HTERT RPE-1 (cell line): ENCODE results near the gene EDDM3A.
"Not testable (repeated sequence)": the region's sequence is repeated elsewhere in the genome, so short reads cannot be mapped to it uniquely, and the experiment has no call there.

Experiments
- in situ Hi-C: fragments of 300-500 bp; cut with MboI; formaldehyde crosslinking; loops from 4 replicates; pipeline ENCODE4 v1.14.3; 2020; ENCODE audit warnings: low sequenced_read_pairs

The EDDM3A gene, protein sequence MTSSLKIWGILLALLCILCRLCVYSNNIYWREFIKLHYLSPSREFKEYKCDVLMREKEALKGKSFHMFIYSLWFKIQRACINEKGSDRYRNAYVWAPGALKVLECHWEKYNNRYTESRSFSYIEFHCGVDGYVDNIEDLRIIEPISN

DNA sequence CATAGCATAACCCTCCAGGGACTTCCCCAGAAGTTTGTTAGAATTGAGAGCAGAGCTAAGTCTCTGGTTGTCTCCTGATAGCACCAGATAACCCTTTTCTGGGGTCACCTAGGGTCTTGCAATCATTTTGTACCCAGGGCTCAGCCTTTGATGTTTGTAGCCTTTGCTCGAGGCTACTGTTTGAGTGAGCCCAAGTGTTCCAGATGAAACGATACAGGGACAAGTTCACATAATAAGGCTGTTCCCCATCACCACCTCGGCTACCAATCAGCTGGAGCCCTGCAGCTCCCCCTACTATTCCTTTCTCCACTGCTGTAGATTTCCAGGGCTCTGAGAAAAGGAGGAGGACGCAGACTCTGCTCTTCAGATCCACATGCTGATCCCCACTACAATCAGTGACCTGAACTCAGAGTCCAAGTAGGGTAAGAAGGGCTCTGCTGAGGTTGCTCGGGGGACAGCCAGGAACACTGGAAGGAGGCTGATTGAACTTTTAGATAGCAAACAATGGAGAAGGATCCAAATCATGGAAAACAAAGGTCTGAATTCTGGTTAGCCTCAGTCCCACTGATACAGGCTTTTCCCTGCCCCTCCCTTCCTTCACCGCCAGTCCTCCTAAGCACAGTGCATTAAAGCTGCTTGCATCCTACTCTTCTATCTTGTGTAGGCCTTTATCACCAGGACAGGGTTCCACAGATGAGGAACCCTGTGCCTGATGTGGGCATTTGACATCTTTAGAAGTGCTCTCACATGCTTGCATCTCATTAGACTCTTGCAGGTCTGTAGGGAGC lies at the start of gene EDDM3A:
TSS of gene EDDM3A (plus strand) at position 317 of the 788 bp plus-strand sequence. CDS start 1,694 bp downstream, outside the sequence.
- in situ Hi-C loops, result no loop called here

DNA sequence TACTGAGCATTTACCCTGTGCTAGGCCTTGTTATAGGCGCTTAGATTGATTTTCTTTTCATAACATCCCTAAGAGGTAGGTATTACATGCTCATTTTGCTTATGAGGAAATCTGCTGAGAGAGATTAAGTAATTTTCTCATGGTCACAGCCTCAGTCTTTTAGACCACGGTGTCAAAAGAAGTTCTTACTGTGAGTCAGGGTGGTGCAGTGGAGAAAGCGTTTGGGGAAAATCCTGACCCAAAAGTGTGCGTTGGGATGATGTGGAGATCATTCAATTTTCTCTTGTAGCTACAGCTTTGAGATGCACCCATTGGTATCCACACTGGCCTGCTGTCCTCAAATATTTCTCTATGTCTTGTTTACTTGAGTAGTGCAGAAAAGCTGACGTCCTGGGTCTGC lies 48.9 kb upstream of the EDDM3A start:
- in situ Hi-C loops, result no loop called here

DNA sequence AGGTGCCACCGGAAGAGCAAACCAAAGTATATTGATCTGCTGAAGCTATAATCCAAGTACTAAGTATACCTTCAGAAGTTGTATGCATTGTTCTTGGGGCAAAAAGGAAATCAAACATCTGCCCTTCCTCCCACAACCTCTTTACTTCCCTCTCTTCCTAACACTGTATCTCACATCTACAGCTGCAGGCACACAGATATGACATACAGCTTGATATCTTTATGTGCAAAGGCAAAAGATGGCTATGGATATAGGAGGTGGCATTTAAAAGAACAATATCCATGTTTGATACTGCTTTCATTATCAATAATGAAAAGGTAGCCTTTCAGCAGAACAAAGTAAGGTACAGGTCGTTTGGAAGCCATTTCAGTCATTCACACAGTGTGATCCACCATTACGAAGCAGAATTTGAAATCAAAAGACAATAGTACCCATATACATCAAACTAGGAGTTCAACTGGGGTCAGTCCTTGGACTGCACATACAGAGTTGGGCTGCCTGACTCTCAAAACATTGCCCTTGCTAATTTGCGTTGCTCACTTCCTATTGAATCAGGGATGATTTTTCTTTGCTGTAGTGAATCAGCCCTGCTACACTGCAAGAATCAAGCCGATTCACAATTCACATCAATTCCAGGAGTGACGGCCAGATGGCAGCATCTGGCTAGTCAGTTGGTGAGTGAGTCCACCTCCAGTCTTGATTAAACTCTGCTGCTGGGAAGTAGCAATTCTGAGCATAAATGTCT lies 48.2 kb upstream of the EDDM3A start:
- in situ Hi-C loops, result no loop called here

DNA sequence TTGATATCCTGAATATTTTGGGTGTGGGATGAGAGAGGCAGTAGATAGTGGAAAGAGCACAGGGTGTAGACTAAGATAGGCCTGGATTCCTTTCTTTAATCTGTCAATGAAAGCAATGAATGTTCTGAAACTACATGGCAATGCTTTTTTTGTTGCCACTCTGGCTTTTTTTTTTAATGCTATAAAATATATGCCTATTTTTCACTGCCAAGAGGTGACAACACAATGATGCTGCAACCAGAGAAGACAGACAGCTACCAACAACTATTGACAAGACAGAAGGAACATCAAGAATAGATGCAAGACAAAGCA lies 47.7 kb upstream of the EDDM3A start:
- in situ Hi-C loops, result no loop called here

DNA sequence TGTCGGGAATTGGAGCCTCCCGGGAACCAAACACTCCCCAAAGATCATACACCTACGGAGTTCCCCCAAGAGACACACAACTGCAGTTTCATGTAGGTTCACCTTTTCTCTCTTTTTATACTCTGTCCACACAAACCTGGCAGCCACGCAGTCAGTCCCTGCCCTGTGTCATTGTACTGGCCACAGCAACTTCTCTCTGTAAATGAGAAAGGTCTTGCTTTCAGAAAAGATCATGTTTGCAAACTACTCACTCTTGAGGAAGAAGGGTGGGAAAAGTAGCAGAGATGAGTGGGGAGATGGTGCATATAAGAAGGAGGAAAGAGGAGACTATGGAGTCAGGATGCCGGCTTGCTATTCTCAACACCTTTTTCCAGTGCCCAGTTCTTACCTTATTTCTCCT lies 46.8 kb upstream of the EDDM3A start:
- in situ Hi-C loops, result no loop called here

DNA sequence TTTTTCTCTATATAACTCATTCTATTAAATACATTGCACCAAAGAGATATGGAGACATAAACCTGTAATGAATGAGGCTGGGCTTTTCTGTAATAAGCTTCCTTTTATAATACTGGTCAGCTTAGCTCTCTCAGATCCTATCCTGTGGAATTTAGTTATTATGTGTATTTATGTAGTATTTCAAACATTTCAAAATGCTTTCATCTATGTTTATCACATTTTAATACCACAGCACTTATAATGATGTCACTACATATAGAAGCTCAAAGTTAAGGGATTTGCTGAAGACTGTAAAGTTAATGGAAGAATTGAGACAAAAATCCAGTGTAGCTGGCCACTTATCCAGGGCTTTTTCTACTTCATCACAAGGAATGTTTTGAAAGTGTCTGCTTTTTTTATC lies 45.8 kb upstream of the EDDM3A start:
- in situ Hi-C loops, result no loop called here

DNA sequence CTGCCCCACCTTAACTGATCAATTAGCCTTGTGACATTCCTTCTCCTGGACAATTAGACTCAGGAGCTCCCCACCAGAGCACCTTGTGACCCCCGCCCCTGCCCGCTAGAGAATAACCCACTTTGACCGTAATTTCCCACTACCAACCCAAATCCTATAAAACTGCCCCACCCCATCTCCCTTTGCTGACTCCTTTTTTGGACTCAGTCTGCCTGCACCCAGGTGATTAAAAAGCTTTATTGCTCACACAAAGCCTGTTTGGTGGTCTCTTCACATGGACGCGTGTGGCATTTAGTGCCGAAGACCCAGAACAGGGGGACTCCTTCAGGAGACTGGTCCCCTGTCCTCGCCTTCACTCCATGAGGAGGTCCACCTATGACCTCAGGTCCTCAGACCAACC lies 44.7 kb upstream of the EDDM3A start:
- in situ Hi-C loops, result not testable (repeated sequence)

DNA sequence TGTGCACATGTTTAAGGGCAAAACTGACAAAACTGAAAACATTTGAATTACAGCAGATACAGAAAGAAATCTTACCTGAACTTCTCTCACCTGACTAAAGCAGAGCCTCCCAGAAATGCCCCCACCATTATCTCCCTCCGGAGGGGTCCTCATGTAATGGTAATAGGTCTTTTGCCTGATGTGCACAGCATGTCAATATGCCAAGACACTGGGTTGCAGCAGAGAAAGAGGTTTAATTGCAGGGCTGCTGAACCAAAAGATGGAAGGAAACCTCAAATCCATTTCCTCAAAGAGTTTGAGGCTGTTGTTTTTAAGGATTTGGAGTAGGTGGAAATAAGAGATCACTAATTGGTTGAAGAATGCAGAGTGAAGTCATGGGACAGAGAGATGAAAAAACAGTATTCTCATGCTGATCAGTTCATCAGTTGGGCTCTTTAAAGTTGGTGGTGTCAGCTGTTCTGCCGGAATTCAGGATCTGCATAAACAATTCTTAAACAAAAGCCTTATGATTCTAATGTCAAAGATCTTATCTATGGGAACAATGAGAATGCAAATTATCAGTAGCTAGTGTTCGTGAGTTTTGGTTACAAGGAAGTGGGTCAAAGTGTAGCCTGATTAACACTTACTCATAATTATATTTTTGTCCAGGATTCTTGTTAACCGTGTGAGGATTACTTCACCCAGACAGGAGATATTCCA lies 38.9 kb upstream of the EDDM3A start:
- in situ Hi-C loops, result no loop called here

DNA sequence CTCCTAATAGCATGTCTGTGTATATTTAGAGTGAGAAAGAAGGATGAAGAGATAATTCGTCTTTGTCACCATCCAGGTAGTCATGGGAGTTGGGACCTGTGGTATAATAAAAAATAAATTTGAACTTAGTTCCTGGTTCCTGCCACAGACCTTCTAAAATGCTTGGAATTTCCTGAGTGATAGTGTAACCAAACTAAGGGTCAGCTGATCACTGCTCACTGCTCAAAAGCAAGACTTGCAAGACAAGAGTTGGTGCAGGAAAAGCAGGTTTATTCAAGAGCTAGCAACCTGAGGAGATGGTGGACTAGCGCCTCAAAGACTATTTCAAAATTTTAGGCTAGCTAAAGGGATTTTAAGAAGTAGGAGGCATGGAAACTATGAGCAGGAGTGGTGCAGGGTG lies 38.1 kb upstream of the EDDM3A start:
- in situ Hi-C loops, result no loop called here

DNA sequence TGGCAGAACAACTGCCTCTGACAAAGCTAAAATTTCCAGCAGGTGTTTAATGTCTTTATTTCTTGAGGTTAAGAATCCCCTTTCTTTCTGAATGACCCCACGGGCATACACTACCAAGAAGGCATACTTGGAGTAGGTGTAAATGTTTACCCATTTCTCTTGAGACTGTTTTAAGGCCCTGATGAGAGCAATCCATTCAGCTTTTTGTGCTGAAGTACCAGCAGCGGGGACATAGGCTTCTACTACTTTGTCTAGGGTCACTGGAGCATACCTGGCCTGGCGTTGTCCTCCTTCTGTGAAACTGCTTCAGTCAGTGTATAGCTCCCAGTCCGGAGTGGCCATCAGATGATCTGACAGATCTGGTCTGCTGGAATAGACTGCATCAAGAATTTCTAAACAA lies 34.4 kb upstream of the EDDM3A start:
- in situ Hi-C loops, result no loop called here

DNA sequence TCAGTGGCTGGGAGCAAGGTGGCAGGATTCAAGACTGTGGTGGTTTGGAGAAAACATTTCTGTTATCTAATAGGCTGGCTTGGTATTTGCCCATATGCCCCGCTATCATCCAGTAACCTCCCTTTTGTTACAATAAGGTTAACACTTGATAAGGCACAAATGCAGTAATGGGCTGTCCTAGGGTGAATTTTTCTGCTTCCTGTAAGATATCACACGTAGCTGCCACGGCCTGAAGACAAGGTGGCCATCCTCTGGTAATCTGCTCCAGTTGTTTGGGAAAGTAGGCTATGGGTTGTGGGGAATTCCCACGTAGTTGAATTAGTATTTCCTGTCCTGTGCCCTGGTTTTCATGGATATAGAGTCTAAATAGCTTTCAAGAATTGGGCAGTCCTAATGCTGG lies 34.0 kb upstream of the EDDM3A start:
- in situ Hi-C loops, result no loop called here

DNA sequence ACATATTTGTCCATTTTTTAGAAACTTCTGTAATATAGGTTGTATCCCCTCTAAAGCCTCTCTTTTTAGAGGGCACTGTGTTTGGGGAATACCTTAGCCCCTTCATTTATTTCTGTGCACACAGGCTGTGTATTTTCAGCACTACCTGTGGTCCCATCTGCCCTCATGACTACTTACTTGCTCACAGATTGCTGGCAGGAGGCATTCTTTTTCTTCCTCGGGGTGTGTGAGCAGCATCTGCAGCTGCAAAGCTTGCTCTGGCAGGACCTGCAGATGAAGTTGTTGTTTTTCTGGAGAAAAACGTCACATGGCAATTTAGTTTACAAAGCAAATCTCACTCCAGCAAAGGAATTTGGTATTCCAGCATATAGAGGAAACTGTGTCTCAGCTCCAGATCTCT lies 32.8 kb upstream of the EDDM3A start:
- in situ Hi-C loops, result no loop called here

DNA sequence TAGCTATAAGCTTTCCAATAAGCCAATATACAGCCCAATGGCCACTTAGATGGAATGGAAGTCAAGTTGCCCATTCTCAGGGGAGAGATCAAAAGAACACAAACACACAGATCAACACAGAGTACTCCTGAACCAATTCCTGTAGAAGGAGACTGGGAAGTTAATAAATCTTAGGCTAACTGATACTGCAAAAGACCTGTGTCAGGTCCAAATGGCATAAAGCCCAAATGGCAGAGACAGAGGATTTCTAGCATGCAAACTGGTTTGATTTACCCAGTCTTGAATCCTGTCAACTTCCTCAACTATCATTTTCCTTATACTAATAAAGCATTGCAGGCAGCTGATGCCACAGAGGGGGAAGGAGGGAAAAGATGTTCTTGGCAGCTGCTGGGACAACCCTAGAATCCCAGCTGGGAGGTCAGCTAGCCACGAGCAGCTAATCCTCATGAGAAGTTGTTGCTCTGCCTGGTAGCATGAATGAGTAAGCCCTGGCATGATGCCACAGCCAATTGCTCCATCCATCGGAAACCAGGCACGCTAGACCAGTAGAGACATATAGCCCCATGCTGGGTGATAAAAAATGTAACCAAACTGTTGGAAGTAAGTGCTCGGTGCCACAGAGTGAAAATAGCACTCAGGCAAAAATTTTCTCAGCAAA lies 31.0 kb upstream of the EDDM3A start:
- in situ Hi-C loops, result no loop called here

DNA sequence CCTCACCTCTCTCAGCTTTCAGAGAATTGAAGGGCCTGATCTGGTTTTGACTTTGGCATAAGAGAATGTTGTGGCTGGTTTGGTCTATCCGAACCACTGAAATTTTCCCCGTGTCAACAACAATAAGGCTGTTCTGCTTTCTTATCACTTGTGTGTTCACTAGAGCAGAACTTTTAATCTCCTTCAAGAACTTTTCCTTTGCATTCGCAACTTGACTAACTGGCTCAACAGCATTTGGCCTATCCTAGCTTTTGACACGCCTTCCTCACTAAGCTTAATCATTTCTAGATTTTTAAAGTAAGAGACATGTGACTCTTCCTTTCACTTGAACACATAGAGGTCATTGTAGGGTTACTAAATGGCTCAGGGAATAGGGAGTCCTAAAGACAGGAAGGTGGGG lies 25.9 kb upstream of the EDDM3A start:
- in situ Hi-C loops, result no loop called here

DNA sequence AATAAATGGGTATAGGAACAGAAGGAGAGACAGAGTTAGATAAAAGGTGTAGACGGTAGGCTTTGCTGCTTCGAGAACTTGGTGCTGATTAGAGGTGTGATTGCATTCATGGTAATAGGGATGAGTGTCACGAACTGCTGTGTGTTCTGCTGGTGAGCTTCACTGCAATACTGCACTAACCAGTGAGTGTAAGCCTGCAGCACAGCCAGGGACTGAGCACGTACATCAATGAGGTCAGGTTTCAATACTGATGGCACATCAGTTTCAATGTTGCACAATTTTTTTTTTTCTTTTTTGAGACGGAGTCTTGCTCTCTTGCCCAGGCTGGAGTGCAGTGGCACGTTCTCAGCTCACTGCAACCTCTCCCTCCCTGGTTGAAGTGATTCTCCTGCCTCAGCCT lies 24.9 kb upstream of the EDDM3A start:
- in situ Hi-C loops, result no loop called here

DNA sequence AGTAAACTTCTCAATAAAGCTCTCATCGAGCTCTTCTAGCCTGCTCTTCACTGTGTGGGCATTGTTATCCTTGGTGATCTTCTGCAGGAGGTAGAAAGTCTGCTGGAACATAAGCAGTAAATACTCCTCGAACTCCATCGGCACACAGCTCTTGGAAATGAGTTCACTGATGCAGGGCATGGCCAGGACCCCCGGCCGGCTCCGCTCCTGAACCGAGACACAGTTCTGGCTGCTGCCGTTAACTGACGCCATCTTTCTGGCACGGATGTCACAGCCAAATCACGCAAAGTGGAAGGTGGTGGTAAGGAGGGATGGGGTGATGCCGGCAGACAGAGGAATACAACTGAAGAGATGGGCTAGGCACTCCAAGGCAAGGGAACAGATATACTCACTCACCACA lies 23.7 kb upstream of the EDDM3A start:
- in situ Hi-C loops, result no loop called here

DNA sequence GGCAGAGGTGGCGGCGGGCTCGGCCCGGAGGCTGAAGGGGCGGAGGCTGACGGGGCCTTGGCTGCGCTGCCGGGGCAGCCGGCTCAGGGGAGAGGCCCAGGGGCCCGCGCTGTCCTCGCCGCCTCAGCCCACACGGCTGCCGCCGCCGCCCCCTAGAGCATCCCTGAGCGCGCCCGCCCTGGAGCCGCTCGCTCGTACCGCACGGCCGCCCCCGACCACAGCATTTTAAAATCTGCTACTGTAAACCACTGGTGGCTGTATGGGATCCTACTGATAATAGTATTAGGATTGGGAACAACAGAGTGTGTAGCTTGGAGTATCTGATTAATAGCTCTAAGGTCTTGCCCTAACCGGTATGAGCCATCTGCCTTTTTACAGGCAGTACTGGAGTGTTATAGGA lies 22.2 kb upstream of the EDDM3A start:
- in situ Hi-C loops, result no loop called here

DNA sequence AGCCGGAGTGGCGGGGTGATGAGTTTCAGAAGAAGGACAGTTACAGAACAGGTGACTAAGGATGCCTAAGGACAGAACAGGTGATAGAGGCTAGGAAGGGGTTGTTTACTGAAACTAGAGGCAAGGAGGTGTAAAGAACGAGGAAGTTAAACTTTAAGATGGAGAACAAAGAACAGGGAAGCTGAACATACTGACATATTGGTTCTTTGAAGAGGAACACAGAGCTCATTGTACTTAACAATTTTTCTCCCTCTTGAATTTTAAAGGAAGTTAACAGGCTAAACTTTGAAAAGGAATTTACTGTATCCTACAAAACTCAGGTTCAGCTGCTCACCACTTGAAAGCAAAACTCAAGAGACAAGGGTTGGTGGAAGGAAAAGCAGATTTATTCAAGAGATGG lies 19.6 kb upstream of the EDDM3A start:
- in situ Hi-C loops, result not testable (repeated sequence)

DNA sequence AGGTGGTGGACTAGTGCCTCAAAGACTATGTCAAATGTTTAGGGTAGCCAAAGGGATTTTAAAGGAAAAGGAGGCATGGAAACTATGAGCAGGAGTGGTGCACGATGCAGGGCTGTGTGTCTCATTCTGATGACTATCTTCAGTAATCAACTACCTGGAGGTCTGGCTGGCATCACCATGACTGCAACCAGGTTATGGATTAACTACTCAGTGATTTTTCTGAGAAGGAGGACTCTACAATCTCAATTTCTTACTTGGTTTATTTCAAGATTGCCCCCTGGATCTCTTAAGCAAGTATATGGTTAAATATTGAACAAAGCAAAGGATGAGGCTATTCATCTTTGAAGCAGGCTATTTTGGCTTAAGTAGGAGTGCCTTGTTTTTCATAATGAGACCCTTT lies 19.2 kb upstream of the EDDM3A start:
- in situ Hi-C loops, result no loop called here

DNA sequence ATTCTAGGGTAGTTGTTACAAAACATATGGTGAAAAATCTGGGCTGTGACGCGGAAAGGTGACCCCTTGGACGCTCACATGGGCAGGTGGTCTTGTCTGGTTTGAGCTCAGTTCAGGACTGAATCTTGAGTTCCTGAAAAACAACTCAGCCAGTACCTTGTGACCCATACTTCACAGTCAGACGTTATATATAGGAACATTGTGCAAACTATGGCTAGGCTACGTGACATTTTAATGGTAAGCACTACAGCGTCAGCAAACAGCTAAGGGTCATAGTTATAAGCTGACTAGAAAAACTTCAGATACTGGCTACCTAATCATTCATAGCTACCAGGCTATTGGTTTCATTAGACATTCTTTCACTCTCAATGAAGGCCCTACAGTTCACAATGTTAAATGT lies 14.8 kb upstream of the EDDM3A start:
- in situ Hi-C loops, result no loop called here

DNA sequence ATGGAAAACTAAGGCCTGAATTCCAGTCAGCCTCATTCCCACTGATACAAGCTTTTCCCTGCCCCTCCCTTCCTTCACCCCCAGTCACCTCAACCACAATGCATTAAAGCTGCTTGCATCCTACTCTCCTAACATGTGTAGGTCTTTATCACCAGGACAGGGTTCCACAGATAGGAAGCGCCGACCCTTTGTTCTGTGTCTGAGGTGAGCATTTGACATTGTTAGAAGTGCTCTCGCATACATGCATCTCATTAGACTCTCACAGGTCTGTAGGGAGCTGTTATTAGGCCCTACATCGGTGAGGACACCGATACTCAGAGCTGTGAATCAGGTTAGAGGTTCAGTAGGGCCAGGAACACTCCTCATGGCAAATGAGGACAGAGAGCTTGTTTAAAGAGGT lies 13.2 kb upstream of the EDDM3A start:
- in situ Hi-C loops, result no loop called here
